Right lobe of liver (tissue), 6 donors: ENCODE measurements around the gene API5. TPM values are rescaled to one million over a fixed set of nuclear protein-coding genes. Genes with fewer than 3 reads are reported as not detected.

Source experiments
- ATAC-seq, 4 donors: fragments of 200-7000 bp; cut with Tn5 transposase; one replicate each; pipeline ENCODE4 v1.9.1; 2020; ENCODE audit warnings: mild to moderate bottlenecking in 4 of 4, moderate library complexity in 4 of 4
- DNase-seq, 3 donors: peaks; one replicate each; pipeline ENCODE4 v3.0.0-alpha.2; 2020
- H3K27ac ChIP-seq, 3 donors: fragments of 200-600 bp; one replicate each; pipeline ENCODE4 v1.8.0; 2022
- H3K27me3 ChIP-seq, 2 donors: fragments of 200-600 bp; one replicate each; pipeline ENCODE4 v1.8.0; 2022
- H3K36me3 ChIP-seq, 4 donors: fragments of 200-600 bp; sonication (generic) in 1 of 4; one replicate each; pipeline versions ENCODE4 v1.5.1 to v1.8.0; 2017 to 2022; ENCODE audit warnings: control low read depth in 1 of 4
- H3K4me1 ChIP-seq, 4 donors: fragments of 200-600 bp; sonication (generic) in 1 of 4; one replicate each; pipeline versions ENCODE4 v1.5.1 to v1.8.0; 2017 to 2022; ENCODE audit warnings: control low read depth in 1 of 4
- H3K4me3 ChIP-seq, 3 donors: fragments of 200-600 bp; one replicate each; pipeline ENCODE4 v1.8.0; 2022
- H3K9me3 ChIP-seq, 4 donors: fragments of 200-600 bp; sonication (generic) in 1 of 4; one replicate each; pipeline versions ENCODE4 v1.5.1 to v1.8.0; 2017 to 2022; ENCODE audit warnings: control low read depth in 1 of 4
- POLR2A ChIP-seq: fragments of 450-650 bp; IDR thresholded peaks from one replicate; pipeline ENCODE4 v1.6.1; 2017; ENCODE audit warnings: antibody characterized with exemption, mild to moderate bottlenecking
- WGBS: methylation state at CpG from one replicate; pipeline ENCODE4 v1.1.6; 2018; ENCODE audit warnings: low coverage, low lambda C conversion rate; ENCODE audit not compliant: insufficient coverage; ENCODE audit errors: missing lambda C conversion rate; 5-methylcytosine and 5-hydroxymethylcytosine counted together
- intact Hi-C, 2 donors: fragments of 100-400 bp; cut with DNase I; formaldehyde crosslinking; loops; one replicate each; pipeline versions ENCODE4 v1.11.2 to v1.14.1; 2022
- total RNA-seq, 6 experiments: library from RNA; depleted of rRNA in 2 of 6; stranded (reverse); fragments of >200 nt in 2 of 6; fragmentation: NEBNext Ultra II Directional in 3 of 6; extraction: Animal tissue kit (Norgen Biotek cat#: 25700) in 3 of 6; gene quantifications; one replicate each; pipeline versions ENCODE4 v1.1.0 to v1.2.4, GENCODE V29; 2016 to 2023
- TF ChIP-seq, protein P1 (sequence below), 4 donors: fragments of 200-600 bp in 3 of 4; fragments of 450-650 bp in 1 of 4; IDR thresholded peaks; one replicate each; pipeline versions ENCODE4 v1.5.1 to v1.8.0; 2016 to 2022; ENCODE audit warnings: antibody characterized with exemption in 4 of 4, mild to moderate bottlenecking in 2 of 4
- donor health status: DM: no; HTN: yes; CAD: no.
- donor health status: DM: no; HTN: no; CAD: no.
- donor health status: DM: no; HTN: no; CAD: no.
- donor health status: DM: no; HTN: yes; CAD: no.
- donor health status: DM: no; HTN: yes; CAD: no.

API5 gene
- total RNA-seq, 6 experiments from 2014 or later, result 42.2 to 55.5 (median 49.6) TPM

DNA sequence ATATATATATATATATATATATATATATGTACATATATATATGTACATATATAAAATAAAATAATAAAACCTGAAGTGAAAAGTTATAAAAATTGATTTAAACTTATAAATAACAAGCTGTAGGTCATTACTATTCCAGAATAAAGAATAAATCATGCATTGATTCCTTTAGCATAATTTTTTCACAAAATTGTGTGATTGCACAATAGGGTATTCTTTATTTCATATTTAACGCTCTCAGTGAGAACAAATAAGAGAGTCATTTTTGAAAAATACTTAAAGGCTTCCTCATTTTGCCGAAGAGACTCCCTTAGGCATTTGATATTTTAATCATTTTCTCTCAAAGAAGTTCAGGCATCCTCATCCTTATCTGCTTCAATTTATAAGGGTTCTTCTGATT is 41.3 kb upstream of the API5 start:
- no peaks in the 10 kb centered on the region for H3K36me3 ChIP-seq
- no peaks in the 10 kb centered on the region for H3K4me1 ChIP-seq
- no peak overlapping the region for H3K4me3 ChIP-seq
- no peak for DNase-seq
- H3K27me3 ChIP-seq, result no peaks in the 10 kb centered on the region
- 84% methylated on average over 2 of the region's 2 CpGs for WGBS
- no peaks in the 10 kb centered on the region for H3K9me3 ChIP-seq
- no peak for ATAC-seq
- intact Hi-C loops, result loop anchor here in 1 of 2 donors (10.0 kb wide), 1 partner anchor 496 kb away; no protein-coding TSS in a partner anchor
- H3K27ac ChIP-seq, result no peak overlapping the region
- no peak for TF ChIP-seq POLR2A
- TF ChIP-seq, protein P1, sequence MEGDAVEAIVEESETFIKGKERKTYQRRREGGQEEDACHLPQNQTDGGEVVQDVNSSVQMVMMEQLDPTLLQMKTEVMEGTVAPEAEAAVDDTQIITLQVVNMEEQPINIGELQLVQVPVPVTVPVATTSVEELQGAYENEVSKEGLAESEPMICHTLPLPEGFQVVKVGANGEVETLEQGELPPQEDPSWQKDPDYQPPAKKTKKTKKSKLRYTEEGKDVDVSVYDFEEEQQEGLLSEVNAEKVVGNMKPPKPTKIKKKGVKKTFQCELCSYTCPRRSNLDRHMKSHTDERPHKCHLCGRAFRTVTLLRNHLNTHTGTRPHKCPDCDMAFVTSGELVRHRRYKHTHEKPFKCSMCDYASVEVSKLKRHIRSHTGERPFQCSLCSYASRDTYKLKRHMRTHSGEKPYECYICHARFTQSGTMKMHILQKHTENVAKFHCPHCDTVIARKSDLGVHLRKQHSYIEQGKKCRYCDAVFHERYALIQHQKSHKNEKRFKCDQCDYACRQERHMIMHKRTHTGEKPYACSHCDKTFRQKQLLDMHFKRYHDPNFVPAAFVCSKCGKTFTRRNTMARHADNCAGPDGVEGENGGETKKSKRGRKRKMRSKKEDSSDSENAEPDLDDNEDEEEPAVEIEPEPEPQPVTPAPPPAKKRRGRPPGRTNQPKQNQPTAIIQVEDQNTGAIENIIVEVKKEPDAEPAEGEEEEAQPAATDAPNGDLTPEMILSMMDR (IDR thresholded peaks at IDR 0.05), result no peak

DNA sequence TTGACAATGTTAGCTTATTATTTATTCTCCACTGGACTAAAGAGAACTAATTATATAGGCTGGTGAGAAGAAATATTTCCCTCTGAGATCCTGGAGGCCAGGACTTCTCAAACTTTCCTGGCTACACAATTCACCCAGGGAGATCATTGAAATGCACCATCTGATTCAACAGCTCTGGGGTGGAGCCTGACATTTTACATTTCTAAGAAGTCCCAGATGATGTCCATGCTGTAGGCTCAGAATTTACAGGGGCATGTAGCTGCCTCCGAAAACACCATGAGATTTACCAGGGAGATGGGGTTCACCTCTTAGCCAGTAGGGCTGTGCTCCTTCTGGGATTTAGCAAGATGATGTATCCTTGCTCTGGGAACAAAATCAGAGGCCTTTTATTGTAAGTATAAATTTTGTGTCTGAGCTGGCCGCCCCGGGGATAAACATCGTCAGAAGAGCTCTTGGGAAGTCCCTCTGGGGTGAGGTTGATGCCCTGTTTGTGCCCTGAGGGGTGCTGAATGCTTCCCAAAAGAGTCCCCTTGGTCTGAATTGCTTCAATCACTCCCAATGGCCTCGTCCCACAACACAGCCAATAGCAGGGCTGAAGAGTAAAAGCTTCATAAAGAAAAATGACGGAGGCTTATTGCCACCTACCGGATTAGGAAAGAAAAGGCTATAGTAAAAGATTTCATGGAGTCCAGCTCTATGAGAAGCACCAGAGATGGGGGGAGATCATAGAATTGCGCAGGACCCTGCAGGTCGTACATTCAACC is 33.4 kb upstream of the API5 start:
- 19% methylated on average over 8 of the region's 9 CpGs for WGBS
- no peaks in the 10 kb centered on the region for H3K4me1 ChIP-seq
- no peak overlapping the region for H3K4me3 ChIP-seq
- TF ChIP-seq POLR2A, result no peak
- TF ChIP-seq, protein P1 (IDR thresholded peaks at IDR 0.05), result peak in 2 of 4 donors; percentile 12 to 25
- no peaks in the 10 kb centered on the region for H3K27me3 ChIP-seq
- H3K27ac ChIP-seq, result no peak overlapping the region
- ATAC-seq (peak in 2 of 4 donors; percentile 23 to 29), DNase-seq (no peak)
- no peaks in the 10 kb centered on the region for H3K36me3 ChIP-seq
- intact Hi-C loops, result loop anchor here in 1 of 2 donors (10.0 kb wide), 1 partner anchor 504 kb away; no protein-coding TSS in a partner anchor
- H3K9me3 ChIP-seq, result no peaks in the 10 kb centered on the region

DNA sequence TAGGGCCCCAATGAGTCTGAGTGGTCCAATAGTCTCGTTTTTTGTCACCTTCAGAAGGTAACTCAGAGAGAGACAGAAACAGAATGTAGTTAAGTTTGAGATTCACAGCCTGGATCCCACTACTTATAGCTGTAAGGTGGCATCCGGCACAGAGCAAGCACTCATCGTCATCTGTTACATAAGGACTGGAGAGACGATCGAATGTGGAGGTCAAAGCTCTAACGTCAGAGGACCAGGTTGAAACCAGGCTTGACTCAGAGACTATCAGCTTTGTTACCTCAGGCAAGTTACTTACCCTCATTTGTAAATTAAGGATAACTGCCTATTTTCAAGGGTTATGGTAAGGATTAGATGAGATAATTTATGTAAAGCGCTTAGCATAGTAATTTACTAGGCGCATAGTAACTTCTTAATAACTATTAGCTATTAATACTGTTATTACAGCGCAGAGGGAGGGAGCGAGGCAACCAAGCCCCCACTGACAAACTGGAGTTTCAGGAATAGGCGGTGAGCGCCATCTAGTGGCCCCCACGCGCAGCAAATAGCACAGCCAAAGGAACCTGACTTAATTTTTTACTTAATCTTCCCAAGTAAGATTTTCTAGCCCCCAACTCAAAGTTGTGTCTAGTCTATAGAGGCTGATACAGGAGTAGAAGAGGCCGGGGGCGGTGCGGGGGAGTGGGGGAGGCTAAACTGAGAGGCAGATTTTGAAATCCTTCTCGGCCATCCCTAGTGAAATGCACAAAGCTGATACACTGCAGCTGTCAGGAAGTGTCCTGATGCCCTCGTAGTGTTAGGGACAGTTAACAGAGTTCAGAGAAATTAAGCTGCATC is 29.0 kb upstream of the API5 start:
- no peaks in the 10 kb centered on the region for H3K27me3 ChIP-seq
- H3K27ac ChIP-seq, result no peak overlapping the region
- intact Hi-C loops, result loop anchor here in 1 of 2 donors (10.0 kb wide), 1 partner anchor 508 kb away; no protein-coding TSS in a partner anchor
- ATAC-seq, result peak; percentile 58 to 72 (median 66)
- no peaks in the 10 kb centered on the region for H3K9me3 ChIP-seq
- no peak overlapping the region for H3K4me3 ChIP-seq
- TF ChIP-seq, protein P1 (IDR thresholded peaks at IDR 0.05), result peak; percentile 52 to 87 (median 85)
- no peak for TF ChIP-seq POLR2A
- peak; percentile 31 to 60 (median 51) for DNase-seq
- WGBS, result 10% methylated on average over 19 of the region's 19 CpGs
- no peaks in the 10 kb centered on the region for H3K4me1 ChIP-seq
- H3K36me3 ChIP-seq, result no peaks in the 10 kb centered on the region

DNA sequence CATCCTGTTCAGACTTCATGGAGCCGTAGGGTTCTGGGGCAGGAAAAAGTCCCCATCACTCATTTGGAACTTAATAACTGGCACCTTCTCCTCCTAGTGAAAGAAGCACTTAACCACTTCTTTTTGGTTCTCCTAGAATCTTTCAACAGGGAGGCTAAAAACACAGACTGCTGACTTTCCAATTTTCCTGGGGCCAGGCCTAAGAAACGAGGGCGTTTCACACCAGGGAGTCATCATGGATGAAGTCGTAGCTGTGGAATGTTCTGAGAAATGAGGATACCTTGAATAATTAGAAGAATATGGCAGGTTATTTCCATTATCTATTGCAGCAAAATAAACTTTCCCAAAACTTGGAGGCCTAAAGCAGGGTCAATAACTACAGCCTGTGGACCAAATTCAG is 26.0 kb upstream of the API5 start:
- no peak overlapping the region for H3K27ac ChIP-seq
- no peaks in the 10 kb centered on the region for H3K27me3 ChIP-seq
- H3K4me3 ChIP-seq, result no peak overlapping the region
- H3K9me3 ChIP-seq, result no peaks in the 10 kb centered on the region
- intact Hi-C loops, result loop anchor here in 1 of 2 donors (10.0 kb wide), 1 partner anchor 511 kb away; no protein-coding TSS in a partner anchor
- no peaks in the 10 kb centered on the region for H3K4me1 ChIP-seq
- no peak for TF ChIP-seq POLR2A
- TF ChIP-seq, protein P1 (IDR thresholded peaks at IDR 0.05), result no peak
- WGBS, result 27% methylated on average over 4 of the region's 4 CpGs
- H3K36me3 ChIP-seq, result no peaks in the 10 kb centered on the region
- no peak for DNase-seq
- no peak for ATAC-seq
